GM12878 (cell line): Measurements from ENCODE around the gene SLC37A1. TPM values are rescaled to one million over a fixed set of nuclear protein-coding genes. Genes with fewer than 3 reads are reported as not detected.

Experiments used
- ATAC-seq: fragments of 200-7000 bp; cut with Tn5 transposase; 3 replicates; pipeline ENCODE4 v1.9.1; 2020; ENCODE audit warnings: mild to moderate bottlenecking, moderate library complexity
- BruUV-seq: library from RNA; stranded (reverse); fragments of 400-500 nt; replicated peaks from 2 replicates; lab custom pipeline; 2021; lab: Mats Ljungman, UMichigan
- CTCF ChIA-PET: fragments of 300-600 bp; sonication (Branson Sonifier 250); formaldehyde crosslinking; extraction: SDS; loops from one replicate; lab custom pipeline; 2021; ENCODE audit warnings: inconsistent platforms; lab: Yijun Ruan, JAX
- POLR2A ChIA-PET: fragments of 350-600 bp; formaldehyde crosslinking; extraction: SDS; loops from one replicate; lab custom pipeline; 2021; ENCODE audit warnings: inconsistent platforms; lab: Charles Lee
- RAD21 ChIA-PET: fragments of 300-600 bp; sonication (Branson Sonifier 250); formaldehyde crosslinking; loops from one replicate; lab custom pipeline; 2023; ENCODE audit warnings: antibody characterized with exemption; ENCODE audit not compliant: unreplicated experiment; lab: Charles Lee
- SMC1A ChIA-PET: fragments of 300-600 bp; sonication (Branson Sonifier 250); formaldehyde crosslinking; loops from one replicate; lab custom pipeline; 2023; ENCODE audit not compliant: unreplicated experiment, uncharacterized antibody; lab: Charles Lee
- DNase-seq: peaks from one replicate; pipeline ENCODE4 v3.0.0-alpha.2; 2011; ENCODE audit warnings: low read depth, low spot score
- FAIRE-seq: peaks from 3 replicates; lab custom pipeline; 2011; peaks lifted over from hg19 to GRCh38; lab: Jason Lieb, UNC
- H2AFZ ChIP-seq: 2 replicates; pipeline ENCODE4 v1.6.0; 2011; ENCODE audit warnings: low read depth, low read length, control low read depth; ENCODE audit not compliant: control insufficient read depth
- H3K27ac ChIP-seq: 2 replicates; pipeline ENCODE4 v1.5.1; 2011; ENCODE audit warnings: control low read depth; ENCODE audit not compliant: control insufficient read depth, insufficient read depth
- H3K27me3 ChIP-seq, 2 experiments: replicated peaks in 1 of 2; 2 replicates each; pipeline versions ENCODE4 v1.6.0 to v1.6.1; 2011; ENCODE audit warnings: low read length in 1 of 2; ENCODE audit not compliant: control insufficient read depth in 2 of 2, insufficient read depth in 2 of 2
- H3K36me3 ChIP-seq, 2 experiments: 2 replicates each; pipeline ENCODE4 v1.5.1; 2011; ENCODE audit warnings: low read length in 1 of 2; ENCODE audit not compliant: control insufficient read depth in 2 of 2, insufficient read depth in 2 of 2
- H3K4me1 ChIP-seq: 2 replicates; pipeline ENCODE4 v1.6.1; 2011; ENCODE audit warnings: mild to moderate bottlenecking, low read length, moderate library complexity, mixed read lengths; ENCODE audit not compliant: control insufficient read depth, insufficient read depth
- H3K4me2 ChIP-seq: 2 replicates; pipeline ENCODE4 v1.6.0; 2011; ENCODE audit warnings: control low read depth; ENCODE audit not compliant: control insufficient read depth, insufficient read depth
- H3K4me3 ChIP-seq: fragments of 200-600 bp; sonication (generic); 2 replicates; pipeline ENCODE4 v1.5.1; 2016
- H3K79me2 ChIP-seq: 2 replicates; pipeline ENCODE4 v1.6.0; 2011; ENCODE audit warnings: low read length; ENCODE audit not compliant: control insufficient read depth, insufficient read depth
- H3K9ac ChIP-seq: 2 replicates; pipeline ENCODE4 v1.8.0; 2011; ENCODE audit warnings: low read length, control low read depth, mixed read lengths; ENCODE audit not compliant: control insufficient read depth, insufficient read depth
- H3K9me3 ChIP-seq: replicated peaks from 3 replicates; pipeline ENCODE4 v1.5.1; 2011; ENCODE audit warnings: mild to moderate bottlenecking, low read length; ENCODE audit not compliant: control insufficient read depth, insufficient read depth
- H4K20me1 ChIP-seq: 2 replicates; pipeline ENCODE4 v1.6.0; 2011; ENCODE audit not compliant: control insufficient read depth, insufficient read depth
- KAT2A ChIP-seq: conservative IDR thresholded peaks from 2 replicates; pipeline ENCODE4 v1.6.1; 2011; ENCODE audit warnings: low read depth, low read length; ENCODE audit not compliant: control insufficient read depth
- KDM1A ChIP-seq: fragments of 200-600 bp; sonication (generic); IDR thresholded peaks from 2 replicates; pipeline ENCODE4 v1.6.1; 2016; ENCODE audit warnings: borderline replicate concordance
- LARP7 ChIP-seq: fragments of 450-650 bp; IDR thresholded peaks from 2 replicates; pipeline ENCODE4 v1.6.1; 2017; ENCODE audit warnings: mild to moderate bottlenecking
- MTA3 ChIP-seq: IDR thresholded peaks from 2 replicates; pipeline ENCODE4 v1.6.1; 2012; ENCODE audit warnings: low read length, inconsistent platforms, borderline replicate concordance
- PAX5 ChIP-seq: IDR thresholded peaks from 2 replicates; pipeline ENCODE4 v1.6.1; 2011; ENCODE audit warnings: low read depth, low read length, borderline replicate concordance
- POLR2A ChIP-seq: IDR thresholded peaks from 2 replicates; pipeline ENCODE4 v1.6.1; 2011; ENCODE audit warnings: low read depth, mild to moderate bottlenecking, low read length
- SREBF1 ChIP-seq: IDR thresholded peaks from 2 replicates; pipeline ENCODE4 v1.6.1; 2012; ENCODE audit warnings: mild to moderate bottlenecking, low read length
- TBL1XR1 ChIP-seq: IDR thresholded peaks from 2 replicates; pipeline ENCODE4 v1.6.1; 2012; ENCODE audit warnings: low read depth, low read length, improper control_type of control experiment
- TCF3 ChIP-seq: IDR thresholded peaks from 2 replicates; pipeline ENCODE4 v1.6.1; 2012; ENCODE audit warnings: low read depth, mild to moderate bottlenecking, low read length, borderline replicate concordance; ENCODE audit not compliant: insufficient read depth
- ZSCAN29 ChIP-seq: fragments of 450-650 bp; IDR thresholded peaks from 2 replicates; pipeline ENCODE4 v1.6.1; 2017; ENCODE audit warnings: mild to moderate bottlenecking, moderate library complexity
- WGBS: methylation state at CpG from one replicate; pipeline ENCODE4 v1.1.6; 2016; ENCODE audit warnings: low lambda C conversion rate; ENCODE audit not compliant: insufficient replicate concordance, insufficient coverage; ENCODE audit errors: missing lambda C conversion rate; 5-methylcytosine and 5-hydroxymethylcytosine counted together
- in situ Hi-C: fragments of 300-500 bp; cut with MboI; formaldehyde crosslinking; loops from 9 replicates; pipeline ENCODE4 v1.14.3; 2018; ENCODE audit warnings: mixed read lengths
- intact Hi-C: fragments of 100-400 bp; cut with micrococcal nuclease; formaldehyde crosslinking; loops from one replicate; pipeline ENCODE4 v1.14.2; 2022; ENCODE audit not compliant: unreplicated experiment
- polyA plus RNA-seq, 11 experiments: library from polyadenylated mRNA; depleted of rRNA in 4 of 11; unstranded in 6 of 11; stranded (reverse) in 5 of 11; fragments of >200 nt; fragmentation: Nextera tagmentation in 4 of 11; fragmentation: Illumina TruSeq in 1 of 11; extraction: Ambion mirVana in 4 of 11; extraction: Trizol in 1 of 11; gene quantifications; 1 replicate in 1 of 11; 2 replicates in 10 of 11; pipeline versions ENCODE4 v1.2.1 to v1.2.3, GENCODE V29; 2011 to 2016; ENCODE audit warnings: inconsistent platforms in 2 of 11, missing spikeins in 2 of 11, low read depth in 1 of 11
- total RNA-seq, 4 experiments: library from RNA; depleted of rRNA in 3 of 4; stranded (reverse); fragments of >200 nt in 3 of 4; fragmentation: Illumina TruSeq in 1 of 4; extraction: Trizol in 1 of 4; gene quantifications; 2 replicates each; pipeline versions ENCODE4 v1.2.1 to v1.2.3, GENCODE V29; 2013 to 2021
- TF ChIP-seq, protein P1 (sequence below): IDR thresholded peaks from 2 replicates; pipeline ENCODE4 v1.6.1; 2011; ENCODE audit warnings: borderline replicate concordance, low read depth, mild to moderate bottlenecking, moderate library complexity, low read length; ENCODE audit not compliant: insufficient read depth, poor library complexity, severe bottlenecking
- TF ChIP-seq, protein P2 (sequence below): fragments of 450-650 bp; IDR thresholded peaks from 2 replicates; pipeline ENCODE4 v1.6.1; 2017; ENCODE audit warnings: borderline replicate concordance
- TF ChIP-seq, protein P3 (sequence below): IDR thresholded peaks from 2 replicates; pipeline ENCODE4 v1.6.1; 2012; ENCODE audit warnings: low read depth, low read length, improper control_type of control experiment

SLC37A1 gene
- total and polyA plus RNA-seq, 10 of the 15 experiments (the other 5 are each of a cell fraction or from before 2014, with no cell fraction given), result 1.1 to 35.5 (median 24.4) TPM

DNA sequence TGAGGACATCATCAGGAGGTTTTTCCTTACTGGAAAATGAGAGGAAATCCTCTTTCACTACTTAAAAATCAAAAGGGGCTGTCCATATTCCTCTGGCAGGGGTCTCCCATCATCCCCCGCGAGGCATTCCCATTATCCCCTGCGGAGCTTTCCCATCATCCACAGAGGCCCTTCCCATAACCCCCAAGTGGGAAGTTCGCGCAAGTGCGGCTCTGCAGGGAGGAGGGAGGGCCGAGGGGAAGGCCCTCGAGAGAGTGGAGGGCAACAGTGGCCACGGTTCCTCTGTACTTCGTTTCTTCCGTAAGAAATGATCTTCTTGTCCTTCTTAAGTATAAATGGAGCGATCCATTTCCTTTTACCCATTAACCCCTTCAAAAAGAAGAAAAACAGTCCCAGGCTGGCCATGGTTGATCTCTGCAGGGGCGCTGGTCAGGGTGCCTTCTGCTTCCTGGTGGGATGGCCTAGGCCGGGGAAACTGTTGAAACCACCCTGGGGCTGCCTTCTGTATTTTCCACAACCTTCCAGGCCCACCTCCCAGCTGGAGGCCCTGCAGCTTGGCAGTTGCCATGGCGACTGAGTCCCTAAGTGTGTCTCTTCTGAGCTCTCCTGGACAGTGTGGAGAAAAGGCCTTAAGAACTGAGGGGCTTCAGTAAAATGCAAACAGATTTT, 14.1 kb upstream of the SLC37A1 start:
- Histone ChIP-seq H3K9ac (no peak overlapping the region), H3K4me2 (no peak overlapping the region), H3K36me3 (no peaks in the 10 kb centered on the region), H3K4me3 (no peak overlapping the region), H3K9me3 (no peaks in the 10 kb centered on the region), H4K20me1 (no peaks in the 10 kb centered on the region), H3K27ac (no peak overlapping the region), H3K4me1 (peaks cover 29% of the 10 kb centered on the region), H3K27me3 (no peaks in the 10 kb centered on the region), H3K79me2 (no peaks in the 10 kb centered on the region), H2AFZ (no peak overlapping the region)
- RAD21 ChIA-PET, result interaction anchor here (0.8 to 1.1 kb wide), 3 partner anchors 9 to 37 kb away, joined by 3 to 5 read pairs (median 4); no protein-coding TSS in a partner anchor
- no peak for TF ChIP-seq MTA3
- TF ChIP-seq TBL1XR1, result no peak
- TF ChIP-seq, protein P1, sequence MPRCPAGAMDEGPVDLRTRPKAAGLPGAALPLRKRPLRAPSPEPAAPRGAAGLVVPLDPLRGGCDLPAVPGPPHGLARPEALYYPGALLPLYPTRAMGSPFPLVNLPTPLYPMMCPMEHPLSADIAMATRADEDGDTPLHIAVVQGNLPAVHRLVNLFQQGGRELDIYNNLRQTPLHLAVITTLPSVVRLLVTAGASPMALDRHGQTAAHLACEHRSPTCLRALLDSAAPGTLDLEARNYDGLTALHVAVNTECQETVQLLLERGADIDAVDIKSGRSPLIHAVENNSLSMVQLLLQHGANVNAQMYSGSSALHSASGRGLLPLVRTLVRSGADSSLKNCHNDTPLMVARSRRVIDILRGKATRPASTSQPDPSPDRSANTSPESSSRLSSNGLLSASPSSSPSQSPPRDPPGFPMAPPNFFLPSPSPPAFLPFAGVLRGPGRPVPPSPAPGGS, result no peak
- TF ChIP-seq, protein P2, sequence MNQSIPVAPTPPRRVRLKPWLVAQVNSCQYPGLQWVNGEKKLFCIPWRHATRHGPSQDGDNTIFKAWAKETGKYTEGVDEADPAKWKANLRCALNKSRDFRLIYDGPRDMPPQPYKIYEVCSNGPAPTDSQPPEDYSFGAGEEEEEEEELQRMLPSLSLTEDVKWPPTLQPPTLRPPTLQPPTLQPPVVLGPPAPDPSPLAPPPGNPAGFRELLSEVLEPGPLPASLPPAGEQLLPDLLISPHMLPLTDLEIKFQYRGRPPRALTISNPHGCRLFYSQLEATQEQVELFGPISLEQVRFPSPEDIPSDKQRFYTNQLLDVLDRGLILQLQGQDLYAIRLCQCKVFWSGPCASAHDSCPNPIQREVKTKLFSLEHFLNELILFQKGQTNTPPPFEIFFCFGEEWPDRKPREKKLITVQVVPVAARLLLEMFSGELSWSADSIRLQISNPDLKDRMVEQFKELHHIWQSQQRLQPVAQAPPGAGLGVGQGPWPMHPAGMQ, result no peak
- no peak for TF ChIP-seq SREBF1
- TF ChIP-seq, protein P3, sequence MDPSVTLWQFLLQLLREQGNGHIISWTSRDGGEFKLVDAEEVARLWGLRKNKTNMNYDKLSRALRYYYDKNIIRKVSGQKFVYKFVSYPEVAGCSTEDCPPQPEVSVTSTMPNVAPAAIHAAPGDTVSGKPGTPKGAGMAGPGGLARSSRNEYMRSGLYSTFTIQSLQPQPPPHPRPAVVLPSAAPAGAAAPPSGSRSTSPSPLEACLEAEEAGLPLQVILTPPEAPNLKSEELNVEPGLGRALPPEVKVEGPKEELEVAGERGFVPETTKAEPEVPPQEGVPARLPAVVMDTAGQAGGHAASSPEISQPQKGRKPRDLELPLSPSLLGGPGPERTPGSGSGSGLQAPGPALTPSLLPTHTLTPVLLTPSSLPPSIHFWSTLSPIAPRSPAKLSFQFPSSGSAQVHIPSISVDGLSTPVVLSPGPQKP, result no peak
- TF ChIP-seq KDM1A, result no peak
- no peak for TF ChIP-seq ZSCAN29
- TF ChIP-seq POLR2A, result no peak
- no peak for TF ChIP-seq LARP7
- TF ChIP-seq TCF3, result no peak
- TF ChIP-seq PAX5, result no peak
- TF ChIP-seq KAT2A, result no peak
- 83% methylated on average over 15 of the region's 15 CpGs for WGBS
- in situ Hi-C loops, result no loop called here
- POLR2A ChIA-PET, result interaction anchor here (1.8 kb wide), 1 partner anchor 21 kb away, joined by 9 read pairs; no protein-coding TSS in a partner anchor
- FAIRE-seq (no peak), ATAC-seq (no peak), DNase-seq (no peak)
- SMC1A ChIA-PET, result interaction anchor here (0.6 to 2.7 kb wide), 5 partner anchors 15 to 37 kb away, joined by 3 to 7 read pairs (median 4); partner anchors contain the start of gene SLC37A1
- no TSS peak for BruUV-seq
- intact Hi-C loops, result no loop called here
- CTCF ChIA-PET, result interaction anchor here (0.8 to 2.1 kb wide), 3 partner anchors 10 to 32 kb away, joined by 3 to 4 read pairs (median 4); no protein-coding TSS in a partner anchor
